ENCODE measurements around the gene OTOP2. TPM values are rescaled to one million over a fixed set of nuclear protein-coding genes. Genes with fewer than 3 reads are reported as not detected.

The OTOP2 gene
- 1 to 10 TPM in 1 of 5 donors, not detected in 4; 3.2 TPM for total RNA-seq
- polyA plus RNA-seq: under 1 TPM in 1 of 3 donors, not detected in 2; 0.15 TPM
- long read RNA-seq, donor 1: 0 reads
- long read RNA-seq, donor 2: 0 reads
- long read RNA-seq, donor 3: 0 reads
- long read RNA-seq, donor 4: 0 reads
- long read RNA-seq, donor 5: 0 reads
- long read RNA-seq, donor 6: 0 reads
- long read RNA-seq, donor 7: 0 reads
- long read RNA-seq, donor 8: 0 reads
- long read RNA-seq, donor 9: 0 reads
- long read RNA-seq, donor 10: 0 reads

- Histone ChIP-seq H3K4me3 (peak within 1 kb of the TSS; percentile 28 to 52 (median 34)), H3K27ac (no peak within 1 kb of the TSS), H3K36me3 (no peaks in the 10 kb centered on the region), H3K9me3 (no peaks in the 10 kb centered on the region), H3K4me1 (peaks cover 22 to 27% (median 25%) of the 10 kb centered on the region in 4 donors), H3K27me3 (peaks cover 22 to 94% (median 79%) of the 10 kb centered on the region in 3 donors)
- WGBS, 5 donors: 2 to 3% (median 3%) methylated on average over 21 to 54 of the region's 54 CpGs
- intact Hi-C loops (cut with DNase I; ENCODE audit: low total_unique reads): no loop called here
- TF ChIP-seq POLR2A (IDR thresholded peaks at IDR 0.05): no peak
- peak in 1 of 2 donors; percentile 40 for DNase-seq
Observed at GRCh38 chr17:74924250-74924948, at the start of gene OTOP2. Gene OTOP2 (plus strand): TSS chr17:74924273. CDS start chr17:74924633, 360 bp downstream.

GRCh38 chr17:74874615-74875037 lies 49.4 kb upstream of the OTOP2 start:
- Histone ChIP-seq H3K27me3 (peaks cover 0 to 12% (median 0%) of the 10 kb centered on the region in 3 donors), H3K4me3 (no peak overlapping the region), H3K27ac (no peak overlapping the region), H3K4me1 (peaks cover 26 to 42% (median 34%) of the 10 kb centered on the region in 4 donors), H3K9me3 (no peaks in the 10 kb centered on the region), H3K36me3 (no peaks in the 10 kb centered on the region)
- TF ChIP-seq EP300 (IDR thresholded peaks at IDR 0.05) (no peak), POLR2A (IDR thresholded peaks at IDR 0.05) (no peak), POLR2AphosphoS5 (IDR thresholded peaks at IDR 0.05) (no peak), CTCF (IDR thresholded peaks at IDR 0.05) (no peak)
- intact Hi-C loops (cut with DNase I; ENCODE audit: low total_unique reads): no loop called here
- DNase-seq: no peak
- 96 to 98% (median 98%) methylated on average over 5 of the region's 5 CpGs for WGBS, 5 donors

GRCh38 chr17:74875155-74875976 lies 48.7 kb upstream of the OTOP2 start:
- Histone ChIP-seq H3K27me3 (peaks cover 0 to 12% (median 0%) of the 10 kb centered on the region in 3 donors), H3K4me3 (no peak overlapping the region), H3K9me3 (no peaks in the 10 kb centered on the region), H3K27ac (no peak overlapping the region), H3K4me1 (peaks cover 26 to 42% (median 34%) of the 10 kb centered on the region in 4 donors), H3K36me3 (no peaks in the 10 kb centered on the region)
- WGBS, 5 donors: 45 to 62% (median 57%) methylated on average over 5 of the region's 5 CpGs
- intact Hi-C loops (cut with DNase I; ENCODE audit: low total_unique reads): no loop called here
- TF ChIP-seq POLR2AphosphoS5 (IDR thresholded peaks at IDR 0.05) (no peak), POLR2A (IDR thresholded peaks at IDR 0.05) (no peak), EP300 (IDR thresholded peaks at IDR 0.05) (no peak), CTCF (IDR thresholded peaks at IDR 0.05) (no peak)
- DNase-seq: peak in 1 of 2 donors; percentile 66

- Histone ChIP-seq H3K4me1 (peaks cover 26 to 42% (median 34%) of the 10 kb centered on the region in 4 donors), H3K4me3 (no peak overlapping the region), H3K27me3 (peaks cover 0 to 16% (median 0%) of the 10 kb centered on the region in 3 donors), H3K27ac (no peak overlapping the region), H3K36me3 (no peaks in the 10 kb centered on the region), H3K9me3 (no peaks in the 10 kb centered on the region)
- TF ChIP-seq CTCF (IDR thresholded peaks at IDR 0.05) (no peak), POLR2A (IDR thresholded peaks at IDR 0.05) (no peak), POLR2AphosphoS5 (IDR thresholded peaks at IDR 0.05) (no peak), EP300 (IDR thresholded peaks at IDR 0.05) (no peak)
- intact Hi-C loops (cut with DNase I; ENCODE audit: low total_unique reads): no loop called here
- WGBS, 5 donors: 56 to 66% (median 58%) methylated on average over 6 of the region's 6 CpGs
- no peak for DNase-seq
Observed at GRCh38 chr17:74875977-74876593, 48.0 kb upstream of the OTOP2 start.
